Cortex of kidney (tissue), 1 donor: Measurements from ENCODE around the gene TCEANC.
"Not testable (repeated sequence)": the region's sequence is repeated elsewhere in the genome, so short reads cannot be mapped to it uniquely, and the experiment has no call there.

ENCODE experiments used
- DNase-seq: peaks from one replicate; lab custom pipeline; 2025; lab: John Stamatoyannopoulos, UW

The TCEANC gene

GRCh38 chrX:13652850-13653693, at the start of gene TCEANC:
Gene TCEANC (plus strand): TSS chrX:13653141. CDS start chrX:13662509, 9,368 bp downstream.
- peak; percentile 21 for DNase-seq

- DNase-seq, result no peak
These were observed 47.3 kb upstream of the TCEANC start for GRCh38 chrX:13605611-13606010.

- DNase-seq, result no peak
These were observed 45.5 kb upstream of the TCEANC start for GRCh38 chrX:13607331-13607995.

- DNase-seq, result no peak
These were observed 45.0 kb upstream of the TCEANC start for GRCh38 chrX:13607996-13608365.

- DNase-seq, result no peak
These were observed 38.8 kb upstream of the TCEANC start for GRCh38 chrX:13614154-13614553.

GRCh38 chrX:13620207-13620606, 32.7 kb upstream of the TCEANC start:
- no peak for DNase-seq

- no peak for DNase-seq
These were observed 30.5 kb upstream of the TCEANC start for GRCh38 chrX:13622401-13622964.

- no peak for DNase-seq
These were observed 25.6 kb upstream of the TCEANC start for GRCh38 chrX:13627306-13627705.

GRCh38 chrX:13637224-13637623, 15.7 kb upstream of the TCEANC start:
- DNase-seq, result not testable (repeated sequence)

GRCh38 chrX:13638021-13638420, 14.9 kb upstream of the TCEANC start:
- DNase-seq, result no peak

GRCh38 chrX:13638826-13639225, 14.1 kb upstream of the TCEANC start:
- DNase-seq, result no peak

GRCh38 chrX:13641684-13642083, 11.3 kb upstream of the TCEANC start:
- not testable (repeated sequence) for DNase-seq

GRCh38 chrX:13645464-13646153, 7.3 kb upstream of the TCEANC start:
- DNase-seq, result no peak

GRCh38 chrX:13646154-13646549, 6.8 kb upstream of the TCEANC start:
- no peak for DNase-seq

GRCh38 chrX:13647709-13648212, 5.2 kb upstream of the TCEANC start:
- no peak for DNase-seq

GRCh38 chrX:13648336-13648735, 4.6 kb upstream of the TCEANC start:
- DNase-seq, result not testable (repeated sequence)

- DNase-seq, result no peak
These were observed 3.1 kb upstream of the TCEANC start for GRCh38 chrX:13649838-13650237.

- no peak for DNase-seq
These were observed 2.6 kb upstream of the TCEANC start for GRCh38 chrX:13650318-13650717.

GRCh38 chrX:13651150-13651549, 1.8 kb upstream of the TCEANC start:
- no peak for DNase-seq

GRCh38 chrX:13652287-13652793, 601 bp upstream of the TCEANC start:
- DNase-seq, result no peak

GRCh38 chrX:13654116-13654515, 1.2 kb downstream of the TCEANC start:
- DNase-seq, result no peak

GRCh38 chrX:13655674-13656073, 2.7 kb downstream of the TCEANC start:
- DNase-seq, result no peak
